PC-3 (cell line): ENCODE data around the gene NHLH1.

Experiments
- CTCF ChIP-seq: fragments of 300-600 bp; sonication (generic); conservative IDR thresholded peaks from 2 replicates; pipeline ENCODE4 v1.5.1; 2017; ENCODE audit warnings: antibody characterized with exemption, low read depth, mild to moderate bottlenecking, low read length
- EZH2 ChIP-seq: fragments of 300-600 bp; sonication (generic); IDR thresholded peaks from one replicate; pipeline ENCODE4 v1.6.1; 2017; ENCODE audit warnings: antibody characterized with exemption, mild to moderate bottlenecking, low read length; ENCODE audit not compliant: unreplicated experiment

DNA sequence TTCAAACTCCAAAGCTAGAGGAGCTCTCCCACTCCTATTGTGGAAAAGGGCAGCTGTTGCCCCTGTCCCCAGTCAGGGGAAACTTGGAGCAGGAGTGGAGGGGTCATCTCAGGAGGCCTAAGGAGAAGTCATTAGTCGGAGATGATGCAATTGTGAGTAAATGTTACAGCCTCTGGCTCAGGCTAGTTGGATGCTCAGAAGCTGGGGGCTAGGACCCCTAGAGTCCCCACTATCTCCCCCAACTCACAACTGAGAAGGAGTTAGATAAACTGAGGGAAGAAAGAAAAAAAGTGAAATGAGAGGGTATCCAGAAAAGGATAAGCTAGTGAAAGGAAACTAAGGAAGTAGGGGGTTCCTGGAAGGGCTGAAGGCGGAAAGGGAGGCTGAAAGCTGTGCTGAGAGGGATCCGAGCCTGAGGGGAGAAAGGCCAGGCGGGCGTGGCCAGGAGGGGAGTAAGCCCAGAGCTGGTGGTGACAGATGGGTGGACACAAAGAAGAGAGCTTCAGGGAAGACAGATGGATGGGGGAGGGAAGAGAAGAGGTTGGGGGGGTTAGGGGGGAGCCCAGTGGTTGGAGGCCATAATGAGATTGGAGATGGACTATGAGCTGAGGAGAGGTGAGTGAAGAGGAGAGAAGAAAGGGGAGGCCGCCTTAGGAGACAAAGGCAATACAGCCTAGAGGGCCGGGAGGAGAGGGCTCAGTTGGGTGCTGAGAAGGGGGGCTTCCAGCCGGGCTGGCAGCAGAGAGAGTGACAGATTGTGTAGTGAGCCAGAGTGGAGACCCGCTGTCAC is 4.5 kb upstream of the NHLH1 start:
- TF ChIP-seq EZH2 (no peak), CTCF (no peak)
